Progenitor cell of endocrine pancreas (in vitro differentiated cells): Measurements from ENCODE around the gene NEK11. TPM values are rescaled to one million over a fixed set of nuclear protein-coding genes. Genes with fewer than 3 reads are reported as not detected.

Source experiments
- DNase-seq: peaks from one replicate; pipeline ENCODE4 v3.0.0; 2021; ENCODE audit warnings: low spot score; ENCODE audit not compliant: unreplicated experiment
- H3K27ac Mint-ChIP-seq: 2 replicates; pipeline ENCODE4 v1.8.0; 2021; ENCODE audit warnings: mild to moderate bottlenecking, moderate library complexity, mixed read lengths
- H3K27me3 Mint-ChIP-seq: 2 replicates; pipeline ENCODE4 v1.8.0; 2021; ENCODE audit warnings: mixed read lengths
- H3K36me3 Mint-ChIP-seq: 2 replicates; pipeline ENCODE4 v1.8.0; 2022; ENCODE audit warnings: mixed read lengths; ENCODE audit not compliant: insufficient read depth
- H3K4me1 Mint-ChIP-seq: 2 replicates; pipeline ENCODE4 v1.8.0; 2021; ENCODE audit warnings: low read depth, mixed read lengths
- H3K4me3 Mint-ChIP-seq: 2 replicates; pipeline ENCODE4 v1.8.0; 2021; ENCODE audit warnings: low read depth, mild to moderate bottlenecking, moderate library complexity, mixed read lengths
- H3K9me3 Mint-ChIP-seq: 2 replicates; pipeline ENCODE4 v1.8.0; 2021; ENCODE audit warnings: low read depth, mixed read lengths
- CTCF ChIP-seq: fragments of 200-600 bp; sonication (generic); IDR thresholded peaks from one replicate; pipeline ENCODE4 v1.5.0; 2021; ENCODE audit warnings: antibody characterized with exemption, mild to moderate bottlenecking; ENCODE audit not compliant: unreplicated experiment
- total RNA-seq: library from RNA; stranded (reverse); gene quantifications from 2 replicates; pipeline ENCODE4 v1.2.1, GENCODE V29; 2021

The NEK11 gene
- total RNA-seq, 1 donor from 2014 or later, result 18.7 TPM

GRCh38 chr3:131218196-131218595, 191.5 kb downstream of the NEK11 start:
- Mint-ChIP-seq H3K27ac (no peak overlapping the region), H3K9me3 (no peaks in the 10 kb centered on the region), H3K27me3 (no peaks in the 10 kb centered on the region), H3K4me3 (no peak overlapping the region), H3K4me1 (no peaks in the 10 kb centered on the region), H3K36me3 (no peaks in the 10 kb centered on the region)
- TF ChIP-seq CTCF, result no peak
- DNase-seq, result no peak

GRCh38 chr3:131221731-131222130, 195.1 kb downstream of the NEK11 start:
- Mint-ChIP-seq H3K9me3 (no peaks in the 10 kb centered on the region), H3K36me3 (no peaks in the 10 kb centered on the region), H3K4me3 (no peak overlapping the region), H3K27me3 (no peaks in the 10 kb centered on the region), H3K4me1 (no peaks in the 10 kb centered on the region), H3K27ac (no peak overlapping the region)
- TF ChIP-seq CTCF, result no peak
- DNase-seq, result no peak

GRCh38 chr3:131222599-131222998, 195.9 kb downstream of the NEK11 start:
- Mint-ChIP-seq H3K27ac (no peak overlapping the region), H3K36me3 (no peaks in the 10 kb centered on the region), H3K4me1 (no peaks in the 10 kb centered on the region), H3K27me3 (no peaks in the 10 kb centered on the region), H3K9me3 (no peaks in the 10 kb centered on the region), H3K4me3 (no peak overlapping the region)
- DNase-seq, result no peak
- TF ChIP-seq CTCF, result no peak

- Mint-ChIP-seq H3K27ac (no peak overlapping the region), H3K36me3 (no peaks in the 10 kb centered on the region), H3K9me3 (no peaks in the 10 kb centered on the region), H3K4me1 (no peaks in the 10 kb centered on the region), H3K27me3 (no peaks in the 10 kb centered on the region), H3K4me3 (no peak overlapping the region)
- no peak for DNase-seq
- no peak for TF ChIP-seq CTCF
Observed at GRCh38 chr3:131223373-131224289, 197.0 kb downstream of the NEK11 start.

GRCh38 chr3:131224886-131225550, 198.3 kb downstream of the NEK11 start:
- Mint-ChIP-seq H3K27me3 (no peaks in the 10 kb centered on the region), H3K4me3 (no peak overlapping the region), H3K9me3 (no peaks in the 10 kb centered on the region), H3K36me3 (no peaks in the 10 kb centered on the region), H3K27ac (no peak overlapping the region), H3K4me1 (no peaks in the 10 kb centered on the region)
- no peak for DNase-seq
- TF ChIP-seq CTCF, result no peak
